Right lobe of liver (tissue), 6 donors: ENCODE data around the gene RAB5B. TPM values are rescaled to one million over a fixed set of nuclear protein-coding genes. Genes with fewer than 3 reads are reported as not detected.

Source experiments
- ATAC-seq, 4 donors: fragments of 200-7000 bp; cut with Tn5 transposase; one replicate each; pipeline ENCODE4 v1.9.1; 2020; ENCODE audit warnings: mild to moderate bottlenecking in 4 of 4, moderate library complexity in 4 of 4
- DNase-seq, 3 donors: peaks; one replicate each; pipeline ENCODE4 v3.0.0-alpha.2; 2020
- H3K27ac ChIP-seq, 3 donors: fragments of 200-600 bp; one replicate each; pipeline ENCODE4 v1.8.0; 2022
- H3K27me3 ChIP-seq, 2 donors: fragments of 200-600 bp; one replicate each; pipeline ENCODE4 v1.8.0; 2022
- H3K36me3 ChIP-seq, 4 donors: fragments of 200-600 bp; sonication (generic) in 1 of 4; one replicate each; pipeline versions ENCODE4 v1.5.1 to v1.8.0; 2017 to 2022; ENCODE audit warnings: control low read depth in 1 of 4
- H3K4me1 ChIP-seq, 4 donors: fragments of 200-600 bp; sonication (generic) in 1 of 4; one replicate each; pipeline versions ENCODE4 v1.5.1 to v1.8.0; 2017 to 2022; ENCODE audit warnings: control low read depth in 1 of 4
- H3K4me3 ChIP-seq, 3 donors: fragments of 200-600 bp; one replicate each; pipeline ENCODE4 v1.8.0; 2022
- H3K9me3 ChIP-seq, 4 donors: fragments of 200-600 bp; sonication (generic) in 1 of 4; one replicate each; pipeline versions ENCODE4 v1.5.1 to v1.8.0; 2017 to 2022; ENCODE audit warnings: control low read depth in 1 of 4
- POLR2A ChIP-seq: fragments of 450-650 bp; IDR thresholded peaks from one replicate; pipeline ENCODE4 v1.6.1; 2017; ENCODE audit warnings: antibody characterized with exemption, mild to moderate bottlenecking
- WGBS: methylation state at CpG from one replicate; pipeline ENCODE4 v1.1.6; 2018; ENCODE audit warnings: low coverage, low lambda C conversion rate; ENCODE audit not compliant: insufficient coverage; ENCODE audit errors: missing lambda C conversion rate; 5-methylcytosine and 5-hydroxymethylcytosine counted together
- intact Hi-C, 2 donors: fragments of 100-400 bp; cut with DNase I; formaldehyde crosslinking; loops; one replicate each; pipeline versions ENCODE4 v1.11.2 to v1.14.1; 2022
- long read RNA-seq: library from polyadenylated mRNA; unstranded; transcript quantifications from one replicate; pipeline ENCODE4 v2.0.0, GENCODE V29; 2019
- total RNA-seq, 6 experiments: library from RNA; depleted of rRNA in 2 of 6; stranded (reverse); fragments of >200 nt in 2 of 6; fragmentation: NEBNext Ultra II Directional in 3 of 6; extraction: Animal tissue kit (Norgen Biotek cat#: 25700) in 3 of 6; gene quantifications; one replicate each; pipeline versions ENCODE4 v1.1.0 to v1.2.4, GENCODE V29; 2016 to 2023
- TF ChIP-seq, protein P1 (sequence below), 4 donors: fragments of 200-600 bp in 3 of 4; fragments of 450-650 bp in 1 of 4; IDR thresholded peaks; one replicate each; pipeline versions ENCODE4 v1.5.1 to v1.8.0; 2016 to 2022; ENCODE audit warnings: antibody characterized with exemption in 4 of 4, mild to moderate bottlenecking in 2 of 4
- donor health status: DM: no; HTN: yes; CAD: no.
- donor health status: DM: no; HTN: no; CAD: no.
- donor health status: DM: no; HTN: no; CAD: no.
- donor health status: DM: no; HTN: yes; CAD: no.
- donor health status: DM: no; HTN: yes; CAD: no.

The RAB5B gene
- 10 to 100 TPM; 36.5 to 60.7 (median 51.6) TPM for total RNA-seq
- long read RNA-seq, partial matches to known transcripts, result 0 of 3 reads
- long read RNA-seq, other reads (novel, unspliced or antisense), result 3 of 3 reads

DNA sequence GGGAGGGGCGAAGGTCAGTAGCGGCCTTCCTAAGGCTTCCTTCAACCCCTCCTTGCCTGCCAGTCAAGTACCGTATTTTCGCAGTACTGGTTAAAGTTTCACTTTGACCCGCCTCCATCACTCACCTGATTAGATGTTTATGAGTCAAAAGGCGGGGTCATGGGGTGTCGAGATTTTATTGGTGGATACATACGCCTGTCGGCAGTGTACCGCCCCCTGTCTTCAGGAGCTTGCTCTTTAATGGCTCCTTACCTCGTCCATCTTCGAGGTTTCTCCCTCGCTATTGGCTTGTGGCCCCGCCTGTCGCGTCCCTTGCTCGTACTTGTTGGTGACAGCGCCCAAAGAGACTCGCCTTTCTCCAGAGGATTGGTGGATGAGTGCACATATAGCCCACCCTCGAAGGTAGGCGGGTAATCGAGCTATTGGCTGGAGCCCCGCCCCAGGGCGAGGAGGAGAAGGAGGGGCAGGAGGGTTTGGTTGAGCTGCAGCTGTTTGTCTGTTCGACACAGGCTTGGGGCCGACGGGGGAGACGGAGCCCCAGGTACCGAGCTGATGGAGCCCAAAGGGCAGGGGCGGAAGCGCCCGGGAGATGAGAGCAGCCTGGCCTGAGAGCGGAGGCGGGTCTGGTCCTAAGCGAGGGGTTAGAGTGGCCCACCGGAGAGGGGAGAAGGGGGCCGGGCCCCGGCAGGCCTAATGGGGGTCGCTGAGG is at the start of gene RAB5B:
TSS of gene RAB5B (plus strand) at position 480 of the 709 bp plus-strand sequence. CDS start 12,883 bp downstream, outside the sequence.
- Histone ChIP-seq H3K9me3 (no peaks in the 10 kb centered on the region), H3K36me3 (no peaks in the 10 kb centered on the region), H3K27me3 (no peaks in the 10 kb centered on the region), H3K27ac (peak within 1 kb of the TSS; percentile 90 to 95 (median 93)), H3K4me3 (peak within 1 kb of the TSS; percentile 96 to 100 (median 99)), H3K4me1 (peaks cover 0 to 16% (median 5%) of the 10 kb centered on the region in 4 donors)
- peak; percentile 88 to 95 (median 91) for ATAC-seq
- peak; percentile 98 to 100 (median 99) for DNase-seq
- WGBS, result 0% methylated on average over 18 of the region's 39 CpGs
- peak; percentile 98 for TF ChIP-seq POLR2A
- TF ChIP-seq, protein P1, sequence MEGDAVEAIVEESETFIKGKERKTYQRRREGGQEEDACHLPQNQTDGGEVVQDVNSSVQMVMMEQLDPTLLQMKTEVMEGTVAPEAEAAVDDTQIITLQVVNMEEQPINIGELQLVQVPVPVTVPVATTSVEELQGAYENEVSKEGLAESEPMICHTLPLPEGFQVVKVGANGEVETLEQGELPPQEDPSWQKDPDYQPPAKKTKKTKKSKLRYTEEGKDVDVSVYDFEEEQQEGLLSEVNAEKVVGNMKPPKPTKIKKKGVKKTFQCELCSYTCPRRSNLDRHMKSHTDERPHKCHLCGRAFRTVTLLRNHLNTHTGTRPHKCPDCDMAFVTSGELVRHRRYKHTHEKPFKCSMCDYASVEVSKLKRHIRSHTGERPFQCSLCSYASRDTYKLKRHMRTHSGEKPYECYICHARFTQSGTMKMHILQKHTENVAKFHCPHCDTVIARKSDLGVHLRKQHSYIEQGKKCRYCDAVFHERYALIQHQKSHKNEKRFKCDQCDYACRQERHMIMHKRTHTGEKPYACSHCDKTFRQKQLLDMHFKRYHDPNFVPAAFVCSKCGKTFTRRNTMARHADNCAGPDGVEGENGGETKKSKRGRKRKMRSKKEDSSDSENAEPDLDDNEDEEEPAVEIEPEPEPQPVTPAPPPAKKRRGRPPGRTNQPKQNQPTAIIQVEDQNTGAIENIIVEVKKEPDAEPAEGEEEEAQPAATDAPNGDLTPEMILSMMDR (IDR thresholded peaks at IDR 0.05), result peak in 2 of 4 donors; percentile 36 to 47
- intact Hi-C loops, result no loop called here

DNA sequence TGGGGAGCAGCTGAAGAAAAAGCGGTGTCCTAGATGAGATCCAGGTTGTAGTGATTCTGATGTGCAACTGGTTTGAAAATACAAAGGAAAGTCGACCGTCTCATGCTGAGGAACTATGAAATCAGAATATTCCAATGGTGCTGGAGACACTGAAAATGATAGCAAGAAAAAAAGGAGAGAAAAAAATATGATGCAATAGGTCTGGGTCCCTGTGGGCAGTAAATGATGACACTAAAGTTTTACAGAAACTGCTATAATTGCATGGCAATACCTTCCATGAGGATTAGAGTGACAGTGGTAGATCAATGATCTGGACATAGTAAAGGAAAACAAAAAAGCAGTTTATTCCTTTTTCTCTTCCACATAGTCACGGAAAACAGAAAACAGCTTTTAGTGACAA is 48.5 kb upstream of the RAB5B start:
- intact Hi-C loops, result no loop called here
- no peaks in the 10 kb centered on the region for H3K9me3 ChIP-seq
- no peak for TF ChIP-seq POLR2A
- TF ChIP-seq, protein P1 (IDR thresholded peaks at IDR 0.05), result no peak
- no peak overlapping the region for H3K27ac ChIP-seq
- H3K27me3 ChIP-seq, result no peaks in the 10 kb centered on the region
- no peak overlapping the region for H3K4me3 ChIP-seq
- DNase-seq (no peak), ATAC-seq (no peak)
- peaks cover 0 to 13% (median 3%) of the 10 kb centered on the region in 4 donors for H3K4me1 ChIP-seq
- peaks cover 0 to 7% (median 0%) of the 10 kb centered on the region in 4 donors for H3K36me3 ChIP-seq
- WGBS, result 82% methylated on average over 4 of the region's 4 CpGs

DNA sequence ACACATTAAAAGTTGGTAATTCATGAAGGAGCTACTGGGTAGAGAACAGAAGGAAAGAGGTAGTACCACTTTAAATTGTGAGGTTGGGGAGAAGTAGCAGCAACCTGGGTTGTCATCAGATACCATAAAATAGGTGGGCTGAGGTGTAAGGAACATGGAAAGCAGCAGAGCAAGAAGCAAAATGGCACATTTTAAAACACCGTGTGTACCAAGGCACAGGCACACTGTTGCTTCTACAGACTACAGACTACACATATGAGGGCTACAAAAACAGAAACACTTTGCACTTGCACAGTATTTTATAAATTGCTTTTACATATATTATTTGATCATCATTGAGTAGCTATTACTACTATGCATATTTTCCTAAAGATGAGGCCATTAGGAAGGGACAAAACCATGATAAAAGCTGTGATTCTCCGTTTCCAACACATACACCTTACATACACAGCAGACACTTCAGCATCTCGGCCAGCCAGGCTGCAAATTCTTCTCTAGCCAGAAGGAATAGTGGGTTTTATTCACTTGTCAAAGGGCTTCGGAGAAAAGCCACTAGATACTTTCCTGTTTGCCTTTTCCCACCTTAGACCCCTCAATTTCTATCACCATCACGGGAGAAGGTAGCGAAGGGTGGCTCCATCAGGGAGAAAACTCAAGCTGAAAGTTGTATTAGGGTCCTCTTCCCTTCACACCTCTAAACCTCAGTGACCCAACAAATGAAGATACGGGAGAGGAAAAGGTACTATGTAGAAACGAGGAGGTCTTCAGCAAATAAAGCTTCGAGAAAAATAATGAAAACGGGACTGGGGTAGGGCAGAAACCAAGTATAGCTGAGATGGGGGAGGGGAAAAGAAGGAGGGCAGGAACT is 47.8 kb upstream of the RAB5B start:
- Histone ChIP-seq H3K27ac (peak overlapping the region; percentile 91 to 95 (median 93)), H3K4me1 (peaks cover 0 to 13% (median 3%) of the 10 kb centered on the region in 4 donors), H3K27me3 (no peaks in the 10 kb centered on the region), H3K36me3 (peaks cover 0 to 7% (median 0%) of the 10 kb centered on the region in 4 donors), H3K4me3 (peak overlapping the region; percentile 87 to 97 (median 96)), H3K9me3 (no peaks in the 10 kb centered on the region)
- intact Hi-C loops, result no loop called here
- ATAC-seq, result no peak
- TF ChIP-seq POLR2A, result no peak
- TF ChIP-seq, protein P1 (IDR thresholded peaks at IDR 0.05), result no peak
- DNase-seq, result no peak
- 16% methylated on average over 10 of the region's 10 CpGs for WGBS

- H3K27me3 ChIP-seq, result no peaks in the 10 kb centered on the region
- peak; percentile 86 to 90 (median 89) for DNase-seq
- H3K9me3 ChIP-seq, result no peaks in the 10 kb centered on the region
- H3K27ac ChIP-seq, result peak overlapping the region; percentile 91 to 95 (median 93)
- intact Hi-C loops, result no loop called here
- WGBS, result under 1% methylated on average over 36 of the region's 42 CpGs
- peaks cover 0 to 5% (median 0%) of the 10 kb centered on the region in 4 donors for H3K36me3 ChIP-seq
- TF ChIP-seq, protein P1 (IDR thresholded peaks at IDR 0.05), result peak; percentile 56 to 79 (median 66)
- TF ChIP-seq POLR2A, result peak; percentile 30
- peak overlapping the region; percentile 87 to 97 (median 96) for H3K4me3 ChIP-seq
- peak; percentile 75 to 83 (median 80) for ATAC-seq
- peaks cover 0 to 16% (median 3%) of the 10 kb centered on the region in 4 donors for H3K4me1 ChIP-seq
Measured at GRCh38 chr12:55926738-55927587, 46.9 kb upstream of the RAB5B start.
